HG03457 (cell line): Measurements from ENCODE around the gene PARG.
"Not testable (repeated sequence)": the region's sequence is repeated elsewhere in the genome, so short reads cannot be mapped to it uniquely, and the experiment has no call there.

Experiments
- ATAC-seq: cut with Tn5 transposase; IDR thresholded peaks from one replicate; pipeline ENCODE4 v1.9.1; 2021; ENCODE audit warnings: moderate number of reproducible peaks; ENCODE audit not compliant: unreplicated experiment

The PARG gene

GRCh38 chr10:49941447-49942338 lies at the start of gene PARG, which contains the start of gene TIMM23B:
Gene PARG (minus strand): TSS chr10:49942027. CDS start chr10:49941725, 302 bp downstream.
Gene TIMM23B (plus strand): TSS chr10:49942053. CDS start chr10:49942195, 142 bp downstream.
- ATAC-seq: peak; percentile 55

GRCh38 chr10:49988376-49988775 lies 46.5 kb upstream of the PARG start, which contains the start of gene AGAP6:
Gene AGAP6 (plus strand): TSS chr10:49988406. CDS start chr10:49988716, 310 bp downstream.
- not testable (repeated sequence) for ATAC-seq

- not testable (repeated sequence) for ATAC-seq
Measured at GRCh38 chr10:49987207-49987606, 45.4 kb upstream of the PARG start.

GRCh38 chr10:49977756-49978155 lies 35.9 kb upstream of the PARG start:
- not testable (repeated sequence) for ATAC-seq

- not testable (repeated sequence) for ATAC-seq
Measured at GRCh38 chr10:49972094-49972493, 30.3 kb upstream of the PARG start.

- ATAC-seq: not testable (repeated sequence)
Measured at GRCh38 chr10:49971466-49971865, 29.6 kb upstream of the PARG start.

- not testable (repeated sequence) for ATAC-seq
Measured at GRCh38 chr10:49970331-49970857, 28.6 kb upstream of the PARG start.

- not testable (repeated sequence) for ATAC-seq
Measured at GRCh38 chr10:49953122-49953521, 11.3 kb upstream of the PARG start.

GRCh38 chr10:49952006-49952405 lies 10.2 kb upstream of the PARG start:
- ATAC-seq: not testable (repeated sequence)

GRCh38 chr10:49948737-49949136 lies 6.9 kb upstream of the PARG start:
- not testable (repeated sequence) for ATAC-seq

- not testable (repeated sequence) for ATAC-seq
Measured at GRCh38 chr10:49948142-49948541, 6.3 kb upstream of the PARG start.

- ATAC-seq: not testable (repeated sequence)
Measured at GRCh38 chr10:49943607-49944006, 1.8 kb upstream of the PARG start.

GRCh38 chr10:49942339-49942705 lies 495 bp upstream of the PARG start:
- not testable (repeated sequence) for ATAC-seq

GRCh38 chr10:49931959-49932728 lies 9.7 kb downstream of the PARG start:
- ATAC-seq: not testable (repeated sequence)

GRCh38 chr10:49931276-49931675 lies 10.6 kb downstream of the PARG start:
- not testable (repeated sequence) for ATAC-seq

- not testable (repeated sequence) for ATAC-seq
Measured at GRCh38 chr10:49923572-49923971, 18.3 kb downstream of the PARG start.

GRCh38 chr10:49922041-49922440 lies 19.8 kb downstream of the PARG start:
- ATAC-seq: not testable (repeated sequence)

- ATAC-seq: not testable (repeated sequence)
Measured at GRCh38 chr10:49917927-49918326, 23.9 kb downstream of the PARG start.

GRCh38 chr10:49916451-49916850 lies 25.4 kb downstream of the PARG start:
- ATAC-seq: not testable (repeated sequence)

- not testable (repeated sequence) for ATAC-seq
Measured at GRCh38 chr10:49910295-49910694, 31.5 kb downstream of the PARG start.
